Cortex of kidney (tissue), 1 donor: ENCODE data around the gene PRKD2.

Source experiments
- DNase-seq: peaks from one replicate; lab custom pipeline; 2025; lab: John Stamatoyannopoulos, UW

The PRKD2 gene

GRCh38 chr19:46741447-46741846, 24.5 kb upstream of the PRKD2 start:
- no peak for DNase-seq

- no peak for DNase-seq
These were observed 22.4 kb upstream of the PRKD2 start for GRCh38 chr19:46739290-46739771.

DNA sequence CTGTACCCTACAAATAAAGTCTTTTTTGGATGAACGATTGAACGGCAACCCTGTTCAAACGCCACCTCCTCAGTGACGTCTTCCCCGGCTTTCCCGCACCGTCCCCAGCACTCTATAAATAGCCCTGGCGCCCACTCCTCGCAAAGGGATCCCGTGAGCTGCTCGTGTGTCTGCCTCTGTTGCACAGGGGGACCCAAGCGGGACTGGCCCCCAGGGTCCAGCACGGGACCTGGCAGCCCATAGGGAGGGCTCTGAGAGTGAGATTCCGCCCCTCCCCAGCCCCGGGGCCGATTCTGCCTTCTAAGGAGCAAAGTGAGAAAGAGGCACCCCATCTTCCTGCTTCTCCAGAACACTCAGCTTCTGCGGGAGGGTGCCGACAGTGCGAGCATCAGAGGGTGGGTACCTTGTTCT, 20.9 kb upstream of the PRKD2 start:
- no peak for DNase-seq

DNA sequence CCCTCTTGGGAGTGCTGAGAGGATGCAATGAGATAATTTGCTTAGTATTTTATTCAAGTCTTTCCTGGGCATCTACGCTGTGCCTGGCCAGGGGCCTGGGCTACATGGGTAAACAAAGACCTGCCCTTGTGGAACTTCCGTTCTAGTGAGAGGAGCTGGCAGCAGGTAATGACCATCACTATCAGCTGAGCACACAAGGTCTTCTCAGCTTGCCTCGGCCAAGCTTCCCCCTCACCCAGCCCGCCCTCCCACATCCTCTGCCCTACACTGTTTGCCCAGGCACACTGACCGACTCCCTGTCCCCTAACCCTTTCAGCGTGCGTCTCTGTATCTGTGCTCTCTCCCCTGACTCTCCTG, 20.4 kb upstream of the PRKD2 start:
- no peak for DNase-seq

- no peak for DNase-seq
These were observed 19.8 kb upstream of the PRKD2 start for GRCh38 chr19:46736531-46737297.

DNA sequence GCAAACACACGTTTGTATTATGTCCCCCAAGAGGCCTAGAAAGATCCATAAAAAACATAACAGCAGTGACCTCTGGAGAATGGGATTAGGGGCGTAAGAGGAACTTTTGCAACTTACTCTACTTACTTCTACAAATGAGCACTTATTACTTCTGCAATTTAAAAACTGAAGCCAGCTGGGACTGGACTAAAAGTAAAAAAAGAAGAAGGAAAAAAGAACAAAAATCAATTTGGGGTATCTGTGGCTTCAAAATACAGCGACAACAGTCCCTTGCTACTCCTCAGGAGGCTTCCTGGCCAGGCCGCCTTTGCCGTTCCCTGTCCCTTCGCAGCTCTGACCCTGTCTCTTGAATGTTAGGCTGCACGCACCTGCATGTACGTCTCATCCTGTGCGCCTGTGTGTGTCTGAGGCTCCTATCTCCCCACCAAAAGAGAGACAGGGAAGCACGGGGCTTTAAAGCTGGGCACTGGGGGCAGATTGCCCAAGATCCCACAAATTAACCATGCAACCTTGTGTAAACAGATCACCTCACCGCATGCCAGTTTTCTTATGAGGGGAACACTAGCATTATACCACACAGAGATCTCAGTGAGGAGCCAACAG, 16.9 kb upstream of the PRKD2 start:
- DNase-seq, result no peak

GRCh38 chr19:46732966-46733689, 16.2 kb upstream of the PRKD2 start:
- DNase-seq, result no peak

DNA sequence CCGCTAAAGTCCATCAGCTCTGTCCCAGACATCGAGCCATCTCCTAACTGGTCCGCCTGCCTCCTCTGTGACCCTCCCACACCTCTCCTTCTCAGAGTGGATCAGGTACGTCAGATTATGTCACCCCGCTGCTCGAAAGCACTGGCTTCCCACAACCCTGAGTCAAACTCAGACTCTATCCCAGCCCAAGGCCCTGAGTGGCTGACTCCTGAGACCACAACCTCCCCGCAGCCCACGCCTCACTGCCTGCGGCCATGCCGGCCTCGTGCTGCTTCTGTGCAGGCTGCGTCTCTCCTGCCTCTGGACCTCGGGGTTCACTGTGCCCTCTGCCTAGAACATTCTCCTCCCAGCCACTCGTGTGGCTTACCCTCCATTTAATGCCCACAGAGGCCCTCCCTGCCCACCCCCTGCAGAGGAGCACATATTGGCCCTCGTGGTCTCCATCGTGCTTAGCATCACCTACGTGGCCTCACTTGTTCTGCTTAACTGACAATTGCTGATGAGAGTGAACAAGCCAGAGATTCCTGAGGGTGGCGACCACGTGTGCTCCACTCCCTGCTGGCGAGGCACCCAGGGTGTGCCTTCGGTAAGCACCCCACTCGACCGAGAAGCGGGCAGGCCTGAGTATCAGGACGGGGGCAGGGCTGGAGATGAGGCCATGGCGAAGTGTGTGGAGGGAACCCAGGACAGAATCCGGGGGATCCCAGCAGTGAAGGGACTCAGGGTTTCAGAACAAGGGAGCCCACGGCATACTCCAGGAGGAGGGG, 15.4 kb upstream of the PRKD2 start:
- no peak for DNase-seq

DNA sequence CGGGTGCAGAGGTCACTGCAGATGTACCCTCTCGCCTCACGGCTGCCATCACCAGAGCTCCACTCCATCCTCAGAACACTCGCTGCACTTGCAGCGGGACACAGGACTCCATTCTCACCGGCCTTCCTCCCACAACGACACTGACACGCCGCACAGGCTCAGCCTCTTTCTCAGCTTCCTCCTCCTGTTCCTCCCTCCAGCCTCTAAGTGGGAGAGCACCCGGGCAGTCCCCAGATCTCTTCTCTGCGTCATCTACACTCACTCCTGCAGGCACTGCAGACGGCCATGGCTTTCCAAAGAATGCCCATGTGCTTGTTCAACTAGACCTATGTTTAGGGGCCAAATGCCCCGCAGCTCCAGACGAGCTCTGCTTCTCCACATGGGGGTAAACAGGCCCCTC, 14.7 kb upstream of the PRKD2 start:
- DNase-seq, result no peak

DNA sequence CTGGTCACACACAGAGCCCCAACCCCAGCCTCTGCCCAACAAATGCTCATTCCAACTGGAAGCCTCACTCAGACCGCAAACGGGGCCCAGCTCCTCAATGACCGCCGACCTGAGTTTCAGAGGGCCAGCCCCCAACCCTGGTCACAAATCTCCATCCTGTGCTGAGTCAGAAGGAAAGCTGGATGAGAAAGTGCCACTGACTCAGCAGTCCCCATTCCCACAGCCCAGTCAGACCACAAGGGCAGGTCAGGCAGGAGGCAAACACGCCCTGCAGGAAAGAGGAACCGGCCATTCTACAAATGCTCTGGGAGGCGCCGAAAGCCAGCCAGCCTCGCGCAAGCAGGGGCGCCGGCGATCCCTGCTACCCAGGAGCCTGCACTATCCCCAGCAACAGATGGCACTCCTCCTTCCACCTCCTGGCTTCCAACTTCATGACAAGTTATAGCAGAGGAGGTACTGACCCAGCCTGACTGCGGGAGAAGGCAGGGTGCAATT, 14.1 kb upstream of the PRKD2 start:
- no peak for DNase-seq

- DNase-seq, result no peak
These were observed 13.7 kb upstream of the PRKD2 start for GRCh38 chr19:46730595-46730994.

DNA sequence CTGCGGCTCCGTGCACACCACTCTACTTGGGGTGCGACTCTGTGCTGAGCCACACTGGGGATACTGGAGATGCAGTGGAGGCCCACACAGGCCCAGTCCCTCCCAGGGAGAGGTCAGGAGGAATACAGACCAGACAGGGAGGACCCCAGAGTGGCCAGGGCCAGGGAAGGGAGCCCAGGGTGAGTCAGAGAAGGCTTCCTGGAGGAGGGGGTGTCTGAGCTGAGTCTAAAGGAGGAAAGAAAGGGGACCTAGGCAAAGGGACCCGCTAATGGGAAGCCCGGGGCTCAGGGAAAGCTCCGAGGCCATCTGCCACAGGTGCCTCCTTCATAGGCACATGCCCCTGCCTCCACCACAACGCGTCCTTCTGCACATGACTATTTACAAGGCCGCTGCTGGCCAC, 13.3 kb upstream of the PRKD2 start:
- DNase-seq, result no peak

- DNase-seq, result no peak
These were observed 12.8 kb upstream of the PRKD2 start for GRCh38 chr19:46729696-46730095.

GRCh38 chr19:46728693-46729339, 11.9 kb upstream of the PRKD2 start:
- DNase-seq, result no peak

DNA sequence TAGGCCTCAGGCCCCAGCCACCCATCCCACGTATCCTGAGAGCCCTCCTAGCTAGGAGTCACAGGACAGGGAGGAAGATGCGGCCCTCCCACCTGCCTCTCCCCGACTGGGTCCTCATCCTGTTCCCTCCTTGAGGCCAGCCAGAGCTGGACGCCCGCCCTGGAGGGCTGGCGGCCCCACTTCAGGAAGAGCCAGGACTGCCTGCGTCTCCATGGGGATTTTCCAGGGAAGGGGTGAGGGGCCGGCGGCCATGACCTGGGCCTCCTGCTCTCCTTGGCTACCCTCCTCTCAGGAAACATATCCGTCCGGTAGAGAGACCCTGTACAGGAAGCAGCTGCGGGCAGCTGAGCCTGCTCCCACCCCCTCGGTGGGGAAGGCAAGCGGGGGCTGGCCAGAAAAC, 11.3 kb upstream of the PRKD2 start:
- DNase-seq, result no peak

GRCh38 chr19:46727757-46728156, 10.8 kb upstream of the PRKD2 start:
- DNase-seq, result no peak

- no peak for DNase-seq
These were observed 10.1 kb upstream of the PRKD2 start for GRCh38 chr19:46726971-46727501.

DNA sequence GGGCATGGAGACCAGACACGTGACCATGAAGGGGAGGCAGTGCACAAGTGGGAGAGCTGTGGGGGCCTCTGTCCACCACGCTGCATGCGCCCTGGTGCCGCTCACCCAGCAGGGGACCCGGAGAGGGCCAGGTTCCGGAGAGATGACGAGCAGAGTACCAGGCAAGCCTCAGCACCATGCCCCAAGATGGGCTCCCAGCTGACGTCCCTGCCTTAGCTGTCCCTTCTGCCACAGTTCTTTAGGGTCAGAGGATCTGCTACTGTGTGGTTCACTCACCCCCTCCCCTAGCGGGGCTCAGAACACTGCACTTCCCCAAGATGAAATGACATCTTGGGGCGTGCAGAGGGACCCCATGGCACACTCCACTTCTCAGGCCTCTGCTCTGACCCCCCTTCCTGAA, 9.6 kb upstream of the PRKD2 start:
- no peak for DNase-seq

- DNase-seq, result no peak
These were observed 9.0 kb upstream of the PRKD2 start for GRCh38 chr19:46725859-46726393.

DNA sequence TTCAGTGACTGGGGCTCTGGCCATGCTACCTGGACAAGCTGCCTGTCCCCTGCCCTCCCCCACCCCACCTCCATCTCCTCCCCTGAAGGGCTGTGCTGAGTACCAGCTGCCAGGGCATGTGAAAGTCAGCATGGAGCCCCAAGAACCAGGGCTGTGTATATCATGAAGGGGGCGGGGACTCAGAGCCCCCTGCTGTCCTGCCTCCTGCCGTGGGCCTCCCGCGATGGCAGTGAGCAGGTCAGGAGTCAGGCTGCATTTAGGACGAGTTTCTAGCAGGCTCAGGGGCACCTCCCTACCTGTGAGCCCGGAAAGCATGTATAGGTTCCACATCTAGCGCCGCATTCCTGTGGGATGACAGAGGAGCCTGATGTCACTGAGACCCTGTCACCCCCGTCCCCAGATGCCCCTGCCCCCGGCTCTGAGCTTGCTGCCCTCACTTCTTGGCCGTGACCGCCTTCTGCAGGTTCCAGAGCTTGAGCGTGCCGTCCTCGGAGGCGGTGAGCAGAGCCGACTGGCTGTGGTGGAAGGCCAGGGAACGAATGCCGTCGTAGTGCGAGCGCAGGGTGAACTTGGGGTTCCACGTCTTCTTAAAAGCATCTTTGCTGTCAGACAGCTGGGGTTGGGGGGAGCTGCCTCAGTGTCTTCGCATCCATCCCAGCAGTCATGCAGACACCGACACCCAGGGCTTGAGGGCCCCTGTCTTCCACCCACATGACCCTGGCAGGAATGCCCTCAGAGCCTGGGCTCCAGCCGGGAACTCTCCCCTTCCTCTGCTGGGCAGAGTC, 8.3 kb upstream of the PRKD2 start:
- no peak for DNase-seq
